GM19025 (cell line): ENCODE measurements around the gene THRAP3.

Experiments used
- ATAC-seq: cut with Tn5 transposase; IDR thresholded peaks from one replicate; pipeline ENCODE4 v1.9.1; 2021; ENCODE audit warnings: mild to moderate bottlenecking, low read depth, moderate library complexity; ENCODE audit not compliant: unreplicated experiment

The THRAP3 gene

DNA sequence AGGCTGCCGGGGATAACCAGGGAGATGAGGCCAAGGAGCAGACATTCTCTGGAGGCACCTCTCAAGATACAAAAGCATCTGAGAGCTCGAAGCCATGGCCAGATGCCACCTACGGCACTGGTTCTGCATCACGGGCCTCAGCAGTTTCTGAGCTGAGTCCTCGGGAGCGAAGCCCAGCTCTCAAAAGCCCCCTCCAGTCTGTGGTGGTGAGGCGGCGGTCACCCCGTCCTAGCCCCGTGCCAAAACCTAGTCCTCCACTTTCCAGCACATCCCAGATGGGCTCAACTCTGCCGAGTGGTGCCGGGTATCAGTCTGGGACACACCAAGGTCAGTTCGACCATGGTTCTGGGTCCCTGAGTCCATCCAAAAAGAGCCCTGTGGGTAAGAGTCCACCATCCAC is 62.6 kb downstream of the THRAP3 start:
- no peak for ATAC-seq

DNA sequence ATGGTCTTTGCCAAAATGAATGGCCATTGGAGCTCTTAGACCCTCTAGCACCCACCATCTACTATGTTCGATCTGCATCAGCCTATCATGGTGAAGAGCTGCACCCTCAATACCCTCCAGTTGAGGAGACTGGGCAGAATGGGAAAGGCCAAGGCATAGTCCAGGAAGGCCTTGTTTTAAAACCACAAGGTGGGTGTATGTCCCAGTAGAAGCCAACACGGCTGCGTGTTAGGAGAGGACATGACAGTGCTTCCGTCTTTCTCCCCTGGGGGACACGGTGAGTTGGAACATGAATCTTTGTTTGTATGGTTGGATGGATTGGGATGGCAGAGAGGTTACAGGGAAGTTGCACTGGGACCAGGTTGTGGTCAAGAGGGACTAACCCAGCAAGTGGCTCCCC is 63.4 kb downstream of the THRAP3 start:
- ATAC-seq: no peak

DNA sequence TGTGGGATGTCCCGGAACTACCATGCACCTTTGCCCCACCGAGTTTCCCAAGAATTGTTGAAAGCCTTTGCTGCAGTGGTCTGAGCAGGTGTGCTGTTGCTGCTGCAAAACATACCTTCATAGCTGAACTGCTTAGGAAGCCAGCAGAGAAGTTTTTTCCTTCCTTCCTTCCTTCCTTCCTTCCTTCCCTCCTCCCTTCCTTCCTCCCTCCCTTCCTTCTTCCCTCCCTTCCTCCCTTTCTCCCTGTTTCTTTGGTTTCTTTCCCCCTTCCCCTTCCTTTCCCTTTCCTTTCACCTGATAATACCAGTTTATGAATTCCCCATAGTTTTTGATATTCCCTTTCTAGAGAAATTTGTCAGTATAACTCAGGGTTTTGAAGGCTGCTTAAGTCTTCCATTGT is 71.1 kb downstream of the THRAP3 start:
- no peak for ATAC-seq

DNA sequence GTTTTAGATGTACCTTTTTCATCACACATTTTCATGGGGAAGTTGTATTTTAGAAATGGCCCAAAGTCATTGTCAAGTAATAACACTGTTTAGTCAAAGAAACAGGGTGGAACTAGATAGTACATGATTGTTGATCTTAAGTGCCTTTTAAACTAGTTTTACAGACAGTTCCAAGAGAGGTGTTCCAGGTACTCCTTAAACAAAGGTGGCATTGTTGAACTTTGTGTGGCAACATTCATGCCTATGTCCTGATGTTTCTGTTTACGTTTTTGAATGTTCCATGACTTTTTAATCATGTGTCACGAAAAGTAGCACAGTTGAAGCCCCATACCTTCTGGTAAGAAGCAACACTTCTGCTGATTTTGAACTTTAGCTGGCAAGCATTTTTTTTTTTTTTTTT is 72.8 kb downstream of the THRAP3 start:
- ATAC-seq: no peak

DNA sequence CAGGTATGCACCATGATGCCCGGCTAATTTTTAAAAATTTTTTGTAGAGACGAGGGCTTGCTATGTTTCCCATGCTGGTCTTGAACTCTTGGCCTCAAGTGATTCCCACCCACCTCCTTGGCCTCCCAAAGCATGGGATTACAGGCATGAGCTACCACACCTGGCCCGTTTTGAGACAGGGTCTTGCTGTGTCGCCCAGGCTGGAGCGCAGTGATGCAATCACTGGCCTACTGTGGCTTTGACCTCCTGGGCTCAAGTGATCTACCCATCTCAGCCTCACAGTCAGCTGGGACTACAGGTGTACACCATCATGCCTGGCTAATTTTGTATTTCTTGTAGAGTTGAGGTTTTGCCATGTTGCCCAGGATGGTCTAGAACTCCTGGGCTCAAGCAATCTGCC is 74.4 kb downstream of the THRAP3 start:
- no peak for ATAC-seq

DNA sequence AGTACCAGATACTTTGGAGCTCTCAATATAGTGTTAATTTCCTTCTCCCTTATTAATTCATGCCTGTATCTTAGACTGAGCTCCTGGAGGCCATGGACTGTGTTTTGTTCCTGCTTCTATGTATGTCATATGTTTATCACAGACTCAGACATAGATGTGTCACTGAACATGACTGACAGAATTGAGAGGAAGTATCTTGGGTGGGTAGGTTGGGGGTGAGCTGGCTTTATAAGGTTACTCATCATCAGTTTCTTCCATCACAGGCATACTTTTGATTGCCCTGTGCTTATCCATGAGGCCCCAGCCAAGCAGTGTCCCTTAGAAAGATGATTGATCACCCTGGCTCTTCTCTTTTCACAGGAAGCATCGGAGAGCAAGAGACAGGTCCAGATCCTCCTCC is 76.3 kb downstream of the THRAP3 start:
- no peak for ATAC-seq

DNA sequence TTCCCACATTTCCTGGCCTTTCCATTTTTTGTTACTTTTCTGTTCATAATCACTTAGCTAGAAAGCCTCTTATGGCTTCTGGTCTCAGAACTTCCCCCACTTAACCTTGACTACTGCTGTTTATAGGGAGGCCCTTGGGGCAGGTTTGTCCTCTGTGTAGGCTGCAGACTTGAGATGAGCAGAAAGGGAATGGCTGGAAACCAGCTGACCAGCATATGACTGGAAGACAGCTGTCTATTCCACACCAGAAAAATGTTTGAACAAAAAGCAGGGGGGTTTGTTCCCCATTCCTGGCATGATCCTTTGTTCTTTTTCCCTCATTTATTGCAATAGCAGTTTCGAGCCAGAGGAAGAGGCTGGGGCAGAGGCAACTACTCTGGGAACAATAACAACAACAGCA is 77.0 kb downstream of the THRAP3 start:
- no peak for ATAC-seq

DNA sequence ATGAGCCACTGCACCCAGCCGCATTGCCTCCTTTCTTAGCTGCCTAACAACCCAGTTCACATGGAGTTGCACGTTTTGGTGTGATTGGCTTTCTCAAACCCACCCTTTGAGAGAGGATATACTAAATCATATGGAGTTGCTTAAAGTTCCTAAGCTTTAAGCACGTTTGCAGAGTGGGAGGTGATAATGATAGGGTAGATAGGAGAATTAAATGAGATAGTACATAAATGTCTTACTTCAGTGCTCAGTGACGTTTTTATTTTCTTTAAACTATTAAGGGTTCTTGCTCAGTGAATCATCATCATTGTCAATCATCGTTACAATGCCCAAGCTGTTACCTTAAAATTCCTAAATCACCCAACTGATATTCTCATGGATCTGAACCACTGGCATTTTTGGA is 79.0 kb downstream of the THRAP3 start:
- no peak for ATAC-seq

DNA sequence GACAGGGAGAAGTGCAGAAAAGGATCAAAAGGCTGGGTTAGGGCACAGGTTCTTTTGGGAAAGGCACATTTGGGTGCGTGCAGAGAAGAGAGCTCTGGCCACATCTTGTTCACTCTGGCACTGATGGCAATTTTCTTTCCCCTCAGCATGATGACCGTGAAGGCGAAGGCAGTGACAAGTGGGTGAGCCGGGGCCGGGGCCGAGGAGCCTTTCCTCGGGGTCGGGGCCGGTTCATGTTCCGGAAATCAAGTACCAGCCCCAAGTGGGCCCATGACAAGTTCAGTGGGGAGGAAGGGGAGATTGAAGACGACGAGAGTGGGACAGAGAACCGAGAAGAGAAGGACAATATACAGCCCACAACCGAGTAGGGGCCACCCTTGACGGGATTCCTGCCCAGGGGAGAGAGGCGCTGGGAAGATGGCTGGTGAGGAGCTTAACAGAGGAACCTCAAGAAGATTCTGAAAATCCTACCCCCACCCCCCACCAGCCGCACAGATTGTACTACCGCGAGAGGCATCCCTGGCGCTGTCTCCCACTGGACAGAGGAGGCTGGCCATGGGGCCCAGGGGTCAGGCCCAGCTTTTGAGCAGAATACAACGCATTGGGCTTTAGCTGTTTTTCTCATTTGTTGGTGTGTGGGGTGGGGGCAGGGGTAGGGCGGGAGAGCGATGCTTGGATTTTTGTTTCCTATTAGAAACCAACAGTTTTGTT is 79.6 kb downstream of the THRAP3 start:
- ATAC-seq: no peak

DNA sequence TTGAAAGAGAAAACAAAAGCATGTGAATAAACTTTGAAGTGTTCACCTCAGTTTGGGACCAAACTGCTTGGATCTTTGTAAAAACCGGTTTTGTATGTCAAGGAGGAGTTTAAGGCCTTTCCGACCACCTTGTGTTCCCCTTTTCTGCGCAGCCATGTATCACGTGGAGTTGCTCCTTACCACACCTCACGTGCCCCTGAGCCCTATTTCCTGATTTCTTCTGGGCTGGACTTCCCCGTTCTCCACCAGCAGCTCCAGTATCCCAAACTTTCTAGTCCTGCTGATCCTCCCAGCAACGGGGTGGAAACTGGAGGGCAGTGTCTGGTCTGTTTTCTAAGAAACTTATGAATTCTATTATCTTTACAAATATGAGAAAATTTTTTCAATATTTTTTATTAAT is 80.3 kb downstream of the THRAP3 start:
- ATAC-seq: no peak

DNA sequence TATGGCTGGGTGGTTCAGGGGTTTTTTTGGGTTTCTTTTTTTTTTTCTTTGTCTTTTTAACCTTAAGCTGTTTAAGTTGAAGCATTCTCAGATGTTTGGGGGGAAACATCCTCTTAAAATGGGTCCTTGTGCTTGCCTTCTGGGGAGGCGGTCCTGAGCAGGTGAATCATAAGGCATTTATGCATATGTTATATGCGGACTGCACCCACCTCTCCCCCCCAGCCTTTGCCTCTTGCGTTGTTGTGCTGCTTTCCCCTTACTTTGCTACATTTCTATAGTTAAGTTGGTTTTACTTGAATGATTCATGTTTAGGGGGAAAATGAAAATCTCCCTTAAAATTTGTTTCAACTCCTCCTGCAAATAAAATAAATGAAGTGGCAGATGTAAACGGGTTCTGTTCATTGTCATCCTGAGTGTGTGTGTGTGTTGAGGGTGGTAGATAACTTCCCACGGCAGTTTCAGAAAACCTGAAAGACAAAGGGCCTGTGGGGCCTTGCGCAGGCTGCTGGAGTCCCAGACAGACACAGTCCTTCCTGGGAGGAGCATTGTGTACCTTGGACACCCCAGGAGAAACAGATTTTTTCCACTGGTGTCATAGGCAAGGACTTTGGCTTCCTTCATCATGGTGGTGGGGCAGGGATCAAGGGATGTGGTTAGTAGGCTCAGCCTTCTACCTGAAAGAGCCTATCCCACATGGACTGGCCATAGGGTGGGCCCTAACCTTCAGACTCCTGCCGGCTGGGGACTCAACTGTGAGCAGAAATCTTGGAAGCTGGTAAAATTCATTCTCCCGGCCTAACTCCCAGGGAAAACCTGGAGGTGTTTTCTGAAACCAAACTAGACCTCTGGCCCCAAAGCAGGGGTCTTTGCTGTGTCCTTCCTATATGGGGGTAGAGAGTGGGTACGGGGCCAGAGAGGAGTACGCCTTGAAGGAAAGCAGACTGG is 81.0 kb downstream of the THRAP3 start:
- no peak for ATAC-seq

DNA sequence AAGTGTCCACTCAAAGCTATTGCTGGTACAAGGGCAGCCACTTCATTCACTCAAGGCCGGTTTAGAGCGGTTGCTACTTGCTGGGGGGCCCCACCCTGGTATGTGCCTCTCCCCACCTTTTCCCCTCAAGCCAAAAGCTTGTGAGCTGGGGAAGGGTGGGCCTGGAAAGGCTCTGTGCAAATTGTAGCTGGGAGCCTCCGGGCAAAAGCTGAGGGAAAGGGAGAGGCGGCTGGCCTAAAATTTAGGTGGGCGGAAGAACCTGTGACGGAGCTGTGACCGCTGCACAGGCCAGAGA is 81.6 kb downstream of the THRAP3 start:
- ATAC-seq: no peak

DNA sequence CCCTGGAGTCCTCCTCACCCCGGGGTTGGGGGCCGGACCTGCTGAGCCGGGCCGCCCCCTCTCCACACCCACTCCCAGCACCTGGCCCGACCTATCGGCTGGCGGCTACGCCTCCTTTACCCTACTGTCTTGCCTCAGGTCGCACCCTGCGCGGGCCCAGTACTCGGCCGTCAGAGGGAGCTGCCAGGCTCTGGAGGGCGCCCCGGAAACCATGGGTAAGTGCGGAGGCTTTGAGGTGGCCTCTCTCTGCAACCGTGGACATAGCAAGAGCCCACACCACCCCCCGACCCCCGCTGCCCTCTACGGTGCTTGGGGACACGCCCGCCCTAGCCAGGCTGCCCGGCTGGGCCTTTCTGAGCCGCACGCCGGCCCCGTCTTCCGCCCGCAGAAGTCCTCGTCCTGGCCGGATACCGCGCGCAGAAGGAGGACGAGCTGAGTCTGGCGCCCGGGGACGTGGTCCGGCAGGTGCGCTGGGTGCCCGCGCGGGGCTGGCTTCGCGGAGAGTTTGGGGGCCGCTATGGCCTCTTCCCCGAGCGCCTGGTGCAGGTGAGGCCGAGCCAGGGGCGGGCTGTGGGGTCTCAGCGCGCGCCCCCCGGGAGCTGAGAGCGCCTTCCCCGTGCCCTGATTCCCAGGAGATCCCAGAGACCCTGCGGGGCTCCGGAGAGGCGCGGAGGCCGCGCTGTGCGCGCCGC is 82.1 kb downstream of the THRAP3 start, which contains the start of gene SH3D21:
Gene SH3D21, plus strand, starts transcription at position 159 of the 692 bp plus-strand sequence. Its CDS starts 53 bp downstream, at position 212.
- ATAC-seq: peak; percentile 22

DNA sequence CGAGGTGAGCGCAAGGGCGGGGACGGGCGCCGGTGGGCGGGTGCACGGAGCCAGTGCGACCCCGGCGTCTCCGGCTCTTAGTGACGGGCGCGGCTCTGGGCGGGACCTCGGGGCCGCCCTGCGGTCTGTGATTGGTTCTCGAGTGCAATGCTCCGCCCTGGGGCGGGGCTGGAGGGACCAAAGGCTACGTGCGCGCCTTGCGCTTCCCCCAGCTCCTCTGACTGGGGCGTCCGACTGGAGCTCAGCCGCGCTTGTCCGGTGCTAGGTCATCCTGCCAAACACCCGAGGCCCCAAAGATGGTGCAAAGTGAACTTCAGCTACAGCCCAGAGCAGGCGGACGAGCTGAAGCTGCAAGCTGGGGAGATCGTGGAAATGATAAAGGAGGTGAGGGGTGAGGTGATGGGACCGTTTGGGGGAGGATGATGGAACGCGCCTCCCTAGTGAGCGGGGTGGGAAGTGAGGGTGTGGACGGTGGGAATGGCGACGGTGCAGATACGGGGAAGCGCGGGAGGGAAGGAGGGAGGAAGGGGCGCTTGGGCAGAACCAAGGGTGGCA is 82.7 kb downstream of the THRAP3 start:
- ATAC-seq: peak; percentile 98

DNA sequence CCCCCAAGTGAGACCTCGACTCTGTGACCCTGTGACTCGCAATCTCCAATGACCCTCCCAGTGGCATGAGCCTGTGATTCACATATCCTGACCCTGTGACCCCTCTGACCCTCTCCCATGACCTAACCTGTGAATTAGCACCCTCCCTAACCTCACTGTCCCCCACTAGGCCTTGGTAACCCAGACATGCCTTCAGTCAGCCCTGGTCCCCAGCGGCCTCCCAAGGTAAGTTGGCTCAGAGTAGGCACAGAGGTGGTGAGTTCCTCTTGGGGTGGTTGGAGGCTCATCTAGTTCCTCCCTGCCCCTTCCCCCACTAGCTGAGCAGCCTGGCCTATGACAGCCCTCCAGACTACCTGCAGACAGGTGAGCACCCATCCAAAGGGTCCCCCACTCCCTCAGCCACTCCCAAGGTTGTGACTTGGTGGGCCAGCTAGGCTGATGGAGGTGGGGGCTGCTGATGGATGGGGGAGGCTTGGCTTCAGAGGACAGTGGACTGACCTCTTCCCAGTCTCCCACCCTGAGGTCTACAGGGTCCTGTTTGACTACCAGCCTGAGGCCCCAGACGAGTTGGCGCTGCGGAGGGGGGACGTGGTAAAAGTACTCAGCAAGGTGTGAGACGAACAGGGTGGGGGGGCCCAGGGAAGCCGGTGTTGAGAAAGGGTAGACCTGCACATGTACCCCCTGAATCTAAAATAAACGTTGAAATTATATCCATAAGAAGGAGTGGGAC is 83.5 kb downstream of the THRAP3 start:
- ATAC-seq: no peak

DNA sequence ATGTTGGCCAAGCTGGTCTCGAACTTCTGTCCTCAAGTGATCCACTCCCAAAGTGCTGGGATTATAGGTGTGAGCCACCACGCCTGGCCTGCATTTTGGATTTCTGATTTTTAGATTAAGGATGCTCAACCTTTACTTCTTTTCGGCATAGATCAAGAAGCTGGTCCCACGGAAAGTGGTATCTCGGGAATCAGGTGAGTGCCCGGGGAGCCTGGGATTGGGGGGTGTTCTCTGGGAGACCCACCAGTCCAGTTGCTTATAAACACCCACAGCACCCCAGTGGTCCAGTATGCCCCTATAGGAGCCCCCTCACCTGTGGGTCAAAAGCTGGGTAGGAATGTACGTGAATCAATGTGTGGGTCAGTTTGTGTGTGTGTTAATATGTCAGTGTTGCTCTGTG is 85.2 kb downstream of the THRAP3 start:
- no peak for ATAC-seq

DNA sequence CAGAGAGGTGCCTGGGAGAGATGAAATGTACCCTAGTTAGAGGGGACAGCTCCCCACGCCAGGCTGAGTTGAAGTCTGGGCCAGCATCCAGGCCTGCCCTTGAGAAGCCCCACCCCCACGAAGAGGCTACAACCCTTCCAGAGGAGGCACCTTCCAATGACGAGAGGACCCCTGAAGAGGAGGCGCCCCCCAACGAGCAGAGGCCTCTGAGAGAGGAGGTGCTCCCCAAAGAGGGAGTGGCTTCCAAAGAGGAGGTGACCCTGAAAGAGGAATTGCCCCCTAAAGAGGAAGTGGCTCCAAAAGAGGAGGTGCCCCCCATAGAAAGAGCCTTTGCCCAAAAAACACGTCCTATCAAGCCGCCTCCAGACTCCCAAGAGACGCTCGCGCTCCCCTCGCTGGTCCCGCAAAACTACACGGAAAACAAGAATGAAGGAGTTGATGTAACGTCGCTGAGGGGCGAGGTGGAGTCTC is 96.1 kb downstream of the THRAP3 start:
- no peak for ATAC-seq

DNA sequence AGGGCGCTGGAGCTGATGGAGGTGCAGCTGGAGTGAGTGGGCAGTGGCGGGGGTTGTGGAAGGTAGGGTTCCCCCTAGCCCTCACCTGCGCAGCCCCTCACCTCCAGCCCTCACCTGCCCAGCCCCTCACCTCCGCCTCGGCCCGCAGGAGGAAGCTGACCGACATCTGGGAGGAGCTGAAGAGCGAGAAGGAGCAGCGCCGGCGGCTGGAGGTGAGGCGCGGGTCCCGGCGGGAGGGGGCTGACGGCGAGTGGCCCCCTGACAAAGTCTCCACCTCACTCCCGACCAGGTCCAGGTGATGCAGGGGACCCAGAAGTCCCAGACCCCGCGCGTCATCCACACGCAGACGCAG is 96.5 kb downstream of the THRAP3 start:
- no peak for ATAC-seq

DNA sequence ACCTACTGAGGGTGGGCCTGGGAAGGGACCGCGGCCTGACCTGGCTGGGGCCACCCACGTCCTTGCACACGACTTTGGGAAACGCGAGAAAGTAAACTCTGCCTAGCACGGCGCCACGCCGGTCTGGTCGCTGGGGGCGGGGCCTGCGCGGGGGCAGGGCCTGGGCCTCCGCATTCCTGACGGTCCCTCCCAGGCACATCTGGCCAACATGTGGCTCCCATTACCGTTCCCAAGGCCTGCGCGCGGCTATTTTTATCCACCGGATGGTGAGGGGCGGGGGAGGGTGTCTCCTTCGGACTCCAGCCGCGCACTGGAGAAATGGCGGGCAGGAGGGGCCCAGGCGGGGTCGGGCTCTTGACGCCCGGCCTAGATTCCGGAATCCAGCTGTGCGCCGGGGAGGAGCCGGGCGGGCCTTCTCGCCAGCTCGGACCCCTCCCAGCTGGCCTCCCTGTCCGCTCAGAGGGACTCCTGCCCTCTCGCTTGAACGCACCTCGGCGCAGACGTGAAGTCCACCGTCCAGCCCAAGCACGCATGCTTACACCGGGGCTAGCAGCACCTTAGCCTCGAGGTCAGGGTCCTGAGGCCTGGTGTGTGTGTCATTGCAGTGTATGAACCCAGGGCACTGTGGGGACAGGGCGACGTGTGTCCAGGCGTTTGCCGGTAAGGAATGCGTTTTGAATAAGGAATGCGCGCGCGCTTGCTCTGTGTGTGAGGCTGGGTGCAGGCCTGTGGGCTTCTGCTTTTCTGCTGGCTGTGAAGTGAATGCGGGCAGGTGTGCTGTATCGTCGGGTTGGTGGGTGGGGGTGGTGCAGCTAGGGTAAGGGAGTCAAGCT is 97.1 kb downstream of the THRAP3 start:
- no peak for ATAC-seq
